HG02884 (cell line): Measurements from ENCODE around the gene KMT2E.
"Not testable (repeated sequence)": the region's sequence is repeated elsewhere in the genome, so short reads cannot be mapped to it uniquely, and the experiment has no call there.

ENCODE experiments used
- ATAC-seq: cut with Tn5 transposase; IDR thresholded peaks from one replicate; pipeline ENCODE4 v1.9.1; 2021; ENCODE audit warnings: mild to moderate bottlenecking, moderate library complexity; ENCODE audit not compliant: unreplicated experiment

The KMT2E gene

GRCh38 chr7:105026750-105027149 is 12.7 kb downstream of the KMT2E start:
- ATAC-seq, result no peak

DNA sequence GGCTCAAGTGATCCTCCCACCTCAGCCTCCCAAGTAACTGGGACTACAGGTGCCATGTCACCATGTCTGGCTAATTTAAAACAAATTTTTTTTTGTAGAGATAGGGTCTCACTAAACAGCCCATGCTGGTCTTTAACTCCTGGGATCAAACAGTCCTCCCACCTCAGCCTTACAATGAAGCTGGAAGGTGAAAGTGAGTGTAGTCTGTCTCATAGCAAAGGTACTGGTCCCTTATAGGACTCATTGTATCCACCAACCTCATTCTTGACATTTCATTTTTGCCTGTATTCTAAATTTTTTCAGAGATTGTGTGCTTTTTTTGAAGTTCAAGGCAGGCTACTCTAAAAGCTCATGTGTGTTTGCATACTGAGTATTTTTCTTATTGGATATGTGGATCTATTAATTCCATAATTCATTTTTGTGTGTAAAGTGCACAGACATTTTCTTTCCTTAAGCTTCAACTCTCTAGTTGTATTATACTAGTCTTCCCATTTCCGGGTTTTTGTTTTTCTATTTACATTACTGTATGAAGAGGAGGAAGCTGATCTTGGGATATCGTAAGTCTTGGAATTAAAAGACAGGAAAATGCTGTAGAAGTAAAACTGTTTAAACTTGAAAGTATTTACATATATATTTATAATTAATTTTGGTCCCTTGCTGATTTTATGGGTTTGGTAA is 13.3 kb downstream of the KMT2E start:
- no peak for ATAC-seq

- ATAC-seq, result peak; percentile 56
Measured at GRCh38 chr7:105028004-105028403, 14.0 kb downstream of the KMT2E start.

- ATAC-seq, result not testable (repeated sequence)
Measured at GRCh38 chr7:105028941-105029340, 14.9 kb downstream of the KMT2E start.

GRCh38 chr7:105030447-105030846 is 16.4 kb downstream of the KMT2E start:
- no peak for ATAC-seq

GRCh38 chr7:105032553-105033214 is 18.7 kb downstream of the KMT2E start:
- no peak for ATAC-seq

GRCh38 chr7:105035349-105035748 is 21.3 kb downstream of the KMT2E start:
- no peak for ATAC-seq

GRCh38 chr7:105036217-105037168 is 22.5 kb downstream of the KMT2E start:
- ATAC-seq, result no peak

- ATAC-seq, result no peak
Measured at GRCh38 chr7:105037319-105037718, 23.3 kb downstream of the KMT2E start.

DNA sequence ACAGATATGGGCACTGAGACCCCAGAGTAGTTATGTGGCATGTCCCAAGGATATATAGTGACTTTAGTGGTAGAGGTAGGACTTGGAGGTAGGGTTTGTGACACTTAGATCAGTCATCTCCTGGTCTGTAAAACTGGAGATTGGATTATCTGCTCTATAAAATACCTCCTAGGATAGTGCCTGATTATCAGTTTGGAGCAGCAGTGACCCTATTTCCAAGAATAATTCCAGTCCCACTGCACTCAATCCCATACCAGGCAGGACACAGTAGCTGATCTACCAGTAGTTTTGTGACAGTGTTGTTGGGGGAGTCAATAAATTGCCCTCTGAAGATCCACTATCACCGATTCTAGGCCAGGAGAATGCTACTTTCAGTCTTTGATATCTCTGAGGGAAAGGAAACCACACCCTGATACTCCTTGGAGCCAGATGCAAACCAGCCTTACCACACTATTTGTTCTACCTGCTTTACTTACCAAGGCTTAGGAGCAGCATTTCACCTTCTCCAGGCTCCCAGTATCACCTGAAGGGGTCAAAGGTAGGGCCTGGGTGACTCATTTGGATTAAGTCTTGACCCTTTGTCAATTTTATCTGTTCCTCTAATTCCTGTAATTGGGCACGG is 30.6 kb downstream of the KMT2E start:
- ATAC-seq, result no peak

- ATAC-seq, result no peak
Measured at GRCh38 chr7:105046414-105046813, 32.4 kb downstream of the KMT2E start.

DNA sequence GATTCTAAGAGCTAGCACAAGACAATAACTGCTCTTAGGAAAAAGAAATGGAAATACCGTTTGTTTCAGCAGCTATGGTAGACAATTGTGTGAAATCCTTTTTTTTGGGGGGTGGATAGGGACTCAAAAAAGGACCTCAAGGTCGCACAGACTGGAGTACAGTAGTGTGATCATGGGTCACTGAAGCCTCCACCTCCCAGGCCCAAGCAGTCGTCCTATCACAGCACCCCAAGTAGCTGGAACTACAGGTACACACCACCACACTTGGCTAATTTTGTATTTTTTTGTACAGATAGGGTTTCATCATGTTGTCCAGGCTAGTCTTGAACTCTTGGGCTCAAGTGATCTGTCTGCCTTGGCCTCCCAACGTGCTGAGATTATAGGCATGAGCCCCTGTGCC is 33.9 kb downstream of the KMT2E start:
- ATAC-seq, result no peak

- no peak for ATAC-seq
Measured at GRCh38 chr7:105050493-105050892, 36.5 kb downstream of the KMT2E start.

GRCh38 chr7:105050899-105051298 is 36.9 kb downstream of the KMT2E start:
- not testable (repeated sequence) for ATAC-seq

GRCh38 chr7:105055084-105055483 is 41.1 kb downstream of the KMT2E start:
- no peak for ATAC-seq

DNA sequence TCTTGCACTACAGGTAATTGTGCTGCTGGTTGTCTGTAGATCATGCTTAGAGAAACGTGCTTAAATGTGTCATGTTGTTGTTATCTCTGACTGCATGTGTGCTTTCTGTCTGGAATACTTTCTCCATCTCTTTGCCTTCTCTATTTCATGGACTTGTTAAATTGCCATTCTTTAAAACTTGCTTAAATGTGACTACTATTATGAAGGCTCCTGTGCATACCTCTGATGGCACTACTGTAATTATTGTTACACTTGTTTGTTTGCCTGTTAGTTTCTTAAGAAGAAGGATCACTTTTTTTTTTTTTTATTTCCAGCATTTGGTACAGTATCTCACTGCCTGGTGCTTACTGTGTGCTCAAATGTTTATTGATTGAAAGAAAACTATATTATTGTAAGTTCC is 41.6 kb downstream of the KMT2E start:
- no peak for ATAC-seq

DNA sequence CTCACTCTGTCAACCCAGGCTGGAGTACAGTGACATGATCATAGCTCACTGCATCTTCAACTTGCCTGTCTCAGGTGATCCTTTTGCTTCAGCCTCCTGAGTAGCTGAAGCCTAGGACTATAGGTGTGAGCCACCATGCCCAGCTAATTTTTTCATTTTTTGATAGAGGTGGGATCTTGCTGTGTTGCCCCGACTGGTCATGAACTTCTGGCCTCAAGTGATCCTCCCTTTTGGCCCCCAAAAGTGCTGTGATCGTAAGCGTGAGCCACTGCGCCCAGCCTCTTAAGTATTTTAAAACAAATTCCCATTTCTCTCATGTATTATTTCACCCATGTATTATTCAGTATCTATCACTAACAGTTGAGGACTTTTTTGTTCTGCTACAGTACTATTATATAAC is 43.5 kb downstream of the KMT2E start:
- ATAC-seq, result no peak

DNA sequence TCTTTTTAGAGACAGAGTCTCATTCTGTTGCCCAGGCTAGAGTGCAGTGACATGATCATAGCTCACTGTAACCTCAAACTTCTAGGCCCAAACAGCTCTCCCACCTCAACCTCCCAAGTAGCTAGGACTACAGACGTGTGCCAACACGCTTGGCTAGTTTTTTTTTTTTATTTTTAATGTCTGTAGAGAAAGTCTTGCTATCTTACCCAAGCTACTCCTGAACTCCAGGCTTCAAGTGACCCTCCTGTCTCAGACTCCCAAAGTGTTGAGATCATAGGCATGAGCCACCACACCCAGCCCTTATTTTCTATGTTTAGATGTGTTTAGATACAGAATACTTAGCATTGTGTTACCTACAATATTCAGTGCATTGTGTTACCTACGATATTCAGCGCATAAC is 46.4 kb downstream of the KMT2E start:
- no peak for ATAC-seq

- no peak for ATAC-seq
Measured at GRCh38 chr7:105060923-105061322, 46.9 kb downstream of the KMT2E start.

DNA sequence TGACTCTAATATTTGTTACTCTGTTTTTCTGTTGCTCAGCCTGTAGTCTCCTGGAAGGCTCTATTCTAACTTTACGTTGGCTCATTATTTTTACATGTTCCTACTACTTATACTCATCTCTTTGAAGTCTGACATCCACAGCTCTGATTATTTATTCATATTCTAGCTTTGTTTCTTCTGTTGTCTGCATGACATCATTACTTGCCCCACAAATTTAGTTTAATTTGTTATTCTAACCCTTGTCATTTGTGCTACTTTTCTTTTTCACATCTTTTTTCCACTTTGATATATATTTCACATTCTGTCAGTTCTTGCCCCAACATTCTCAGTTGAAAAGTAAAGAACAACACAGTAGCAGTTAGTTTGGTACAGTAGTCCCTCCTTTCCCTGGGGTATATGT is 51.1 kb downstream of the KMT2E start:
- no peak for ATAC-seq

GRCh38 chr7:105067691-105068090 is 53.7 kb downstream of the KMT2E start:
- no peak for ATAC-seq
